HK-2 (cell line): ENCODE measurements around the gene SMAD7.

Source experiments
- DNase-seq: peaks from one replicate; pipeline ENCODE4 v3.0.0-alpha.2; 2018; ENCODE audit not compliant: unreplicated experiment

The SMAD7 gene

GRCh38 chr18:48959921-48960920 lies 9.5 kb upstream of the SMAD7 start:
- no peak for DNase-seq

- no peak for DNase-seq
Observed at GRCh38 chr18:48959551-48959920, 8.8 kb upstream of the SMAD7 start.

- no peak for DNase-seq
Observed at GRCh38 chr18:48958951-48959350, 8.2 kb upstream of the SMAD7 start.

GRCh38 chr18:48957616-48958015 lies 6.9 kb upstream of the SMAD7 start:
- DNase-seq, result no peak

GRCh38 chr18:48957136-48957535 lies 6.4 kb upstream of the SMAD7 start:
- DNase-seq, result no peak

GRCh38 chr18:48956356-48956755 lies 5.6 kb upstream of the SMAD7 start:
- no peak for DNase-seq

GRCh38 chr18:48955830-48956261 lies 5.1 kb upstream of the SMAD7 start:
- peak; percentile 60 for DNase-seq

- DNase-seq, result no peak
Observed at GRCh38 chr18:48954886-48955819, 4.4 kb upstream of the SMAD7 start.

- DNase-seq, result no peak
Observed at GRCh38 chr18:48953104-48953706, 2.4 kb upstream of the SMAD7 start.

- peak; percentile 74 for DNase-seq
Observed at GRCh38 chr18:48952287-48953103, 1.7 kb upstream of the SMAD7 start.

- DNase-seq, result peak; percentile 76
Observed at GRCh38 chr18:48951448-48952286, 902 bp upstream of the SMAD7 start.

GRCh38 chr18:48949606-48950535 lies 894 bp downstream of the SMAD7 start:
- no peak for DNase-seq

GRCh38 chr18:48949050-48949605 lies 1.6 kb downstream of the SMAD7 start:
- DNase-seq, result no peak

GRCh38 chr18:48948112-48949049 lies 2.4 kb downstream of the SMAD7 start:
- DNase-seq, result no peak

- DNase-seq, result no peak
Observed at GRCh38 chr18:48947560-48947959, 3.2 kb downstream of the SMAD7 start.

GRCh38 chr18:48947092-48947491 lies 3.7 kb downstream of the SMAD7 start:
- no peak for DNase-seq

- no peak for DNase-seq
Observed at GRCh38 chr18:48946329-48946835, 4.4 kb downstream of the SMAD7 start.

GRCh38 chr18:48945953-48946217 lies 4.9 kb downstream of the SMAD7 start:
- DNase-seq, result no peak
